ENCODE measurements around the gene CSHL1.

GRCh38 chr17:63960430-63960829, 49.4 kb upstream of the CSHL1 start:
- TF ChIP-seq CTCF (conservative IDR thresholded peaks at IDR 0.05 in 1 of 2, IDR thresholded peaks at IDR 0.05 in 1 of 2; ENCODE audit: low read depth in 1 of 2, low read length in 2 of 2) (no peak), EZH2 (IDR thresholded peaks at IDR 0.05; ENCODE audit: low read length, missing control alignments) (no peak)
